PC-9 (cell line): ENCODE results near the gene LIN7A. TPM values are rescaled to one million over a fixed set of nuclear protein-coding genes. Genes with fewer than 3 reads are reported as not detected.
A peak's percentile ranks its signal among the peaks of the same experiment; 100 is the strongest.

Experiments
- BruUV-seq: library from RNA; stranded (reverse); fragments of 400-500 nt; replicated peaks from 2 replicates; lab custom pipeline; 2021; lab: Mats Ljungman, UMichigan
- CTCF ChIA-PET: fragments of 300-600 bp; sonication (Branson Sonifier 250); formaldehyde crosslinking; loops from one replicate; lab custom pipeline; 2022; ENCODE audit warnings: antibody characterized with exemption; lab: Charles Lee
- POLR2A ChIA-PET: fragments of 300-600 bp; sonication (Branson Sonifier 250); formaldehyde crosslinking; loops from one replicate; lab custom pipeline; 2022; ENCODE audit warnings: antibody characterized with exemption; ENCODE audit not compliant: unreplicated experiment; lab: Charles Lee
- DNase-seq, 2 experiments: peaks; one replicate each; pipeline versions ENCODE4 v3.0.0 to v3.0.0-alpha.2; 2015 to 2022; ENCODE audit warnings: mixed read lengths in 1 of 2
- H2AFZ ChIP-seq: fragments of 200-600 bp; sonication (generic); 2 replicates; pipeline ENCODE4 v1.8.1; 2017; ENCODE audit warnings: antibody characterized with exemption
- H3F3A ChIP-seq: fragments of 200-600 bp; sonication (generic); 2 replicates; pipeline ENCODE4 v1.8.1; 2017; ENCODE audit warnings: antibody characterized with exemption, mild to moderate bottlenecking, low read depth; ENCODE audit not compliant: insufficient read depth
- H3K27ac ChIP-seq: fragments of 200-600 bp; sonication (generic); 2 replicates; pipeline ENCODE4 v1.6.1; 2016; ENCODE audit warnings: mixed run types
- H3K27me3 ChIP-seq: fragments of 200-600 bp; sonication (generic); 2 replicates; pipeline ENCODE4 v1.6.1; 2016; ENCODE audit warnings: low read depth, mixed run types; ENCODE audit not compliant: insufficient read depth
- H3K36me3 ChIP-seq: fragments of 200-600 bp; sonication (generic); 2 replicates; pipeline ENCODE4 v1.6.1; 2016; ENCODE audit warnings: low read depth, mixed run types
- H3K4me1 ChIP-seq: fragments of 200-600 bp; sonication (generic); replicated peaks from 2 replicates; pipeline ENCODE4 v1.6.1; 2016; ENCODE audit warnings: mixed run types; ENCODE audit not compliant: insufficient read depth
- H3K4me2 ChIP-seq: fragments of 200-600 bp; sonication (generic); 2 replicates; pipeline ENCODE4 v1.6.1; 2017; ENCODE audit warnings: mixed run types
- H3K4me3 ChIP-seq: fragments of 200-600 bp; sonication (generic); 2 replicates; pipeline ENCODE4 v1.6.1; 2016; ENCODE audit warnings: mixed run types
- H3K79me2 ChIP-seq: fragments of 200-600 bp; sonication (generic); 2 replicates; pipeline ENCODE4 v1.6.1; 2017; ENCODE audit warnings: low read depth, mixed run types
- H3K9me2 ChIP-seq: fragments of 200-600 bp; sonication (generic); 2 replicates; pipeline ENCODE4 v1.8.1; 2017; ENCODE audit warnings: mild to moderate bottlenecking; ENCODE audit not compliant: insufficient read depth
- H3K9me3 ChIP-seq: fragments of 200-600 bp; sonication (generic); 2 replicates; pipeline ENCODE4 v1.8.1; 2016; ENCODE audit warnings: low read depth; ENCODE audit not compliant: insufficient read depth
- H4K20me1 ChIP-seq: fragments of 200-600 bp; sonication (generic); 2 replicates; pipeline ENCODE4 v1.8.1; 2017; ENCODE audit not compliant: insufficient read depth
- CTCF ChIP-seq: fragments of 200-600 bp; sonication (generic); conservative IDR thresholded peaks from 2 replicates; pipeline ENCODE4 v1.6.1; 2017; ENCODE audit warnings: mixed run types, antibody characterized with exemption, mild to moderate bottlenecking, moderate library complexity
- EZH2 ChIP-seq: fragments of 200-600 bp; sonication (generic); IDR thresholded peaks from 2 replicates; pipeline ENCODE4 v1.8.0; 2017; ENCODE audit warnings: antibody characterized with exemption, low read depth
- intact Hi-C: fragments of 100-400 bp; cut with micrococcal nuclease; formaldehyde crosslinking; loops from one replicate; pipeline ENCODE4 v1.10.0; 2022; ENCODE audit not compliant: unreplicated experiment
- total RNA-seq: library from RNA; stranded (reverse); gene quantifications from 2 replicates; pipeline ENCODE4 v1.2.3, GENCODE V29; 2021

The LIN7A gene
- total RNA-seq, 1 experiment from 2014 or later, result not detected

DNA sequence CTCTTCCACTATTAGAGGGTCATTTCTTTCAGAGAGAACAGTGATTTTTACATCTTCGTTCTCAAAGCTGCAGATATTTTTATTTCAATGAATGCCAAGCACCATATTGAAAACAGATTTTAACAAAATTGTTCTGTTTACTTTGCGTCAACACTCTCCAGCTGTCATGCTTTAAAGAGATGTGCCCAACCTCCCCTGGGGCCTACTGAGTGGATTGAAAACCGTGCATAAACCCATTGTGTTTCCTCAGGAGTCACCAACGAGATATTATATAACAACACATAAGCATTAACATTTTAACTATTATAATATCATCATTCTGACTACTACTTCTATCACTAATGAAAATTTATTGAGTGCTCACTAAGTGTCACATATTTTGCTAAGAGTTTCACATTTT is 139.5 kb downstream of the LIN7A start:
- no peak overlapping the region for H3K27ac ChIP-seq
- H3K27me3 ChIP-seq, result no peaks in the 10 kb centered on the region
- intact Hi-C loops, result no loop called here
- POLR2A ChIA-PET, result no interaction called here
- H3K9me3 ChIP-seq, result no peaks in the 10 kb centered on the region
- H3F3A ChIP-seq, result no peaks in the 10 kb centered on the region
- H3K4me3 ChIP-seq, result no peak overlapping the region
- H3K4me2 ChIP-seq, result no peak overlapping the region
- no peaks in the 10 kb centered on the region for H3K36me3 ChIP-seq
- 0 out of 2 replicates have a peak overlapping the region, but pooled peaks have one; percentile 33 for H2AFZ ChIP-seq
- CTCF ChIA-PET, result no interaction called here
- no peak for DNase-seq
- BruUV-seq, result no TSS peak
- no peaks in the 10 kb centered on the region for H3K9me2 ChIP-seq
- H3K79me2 ChIP-seq, result no peaks in the 10 kb centered on the region
- H3K4me1 ChIP-seq, result no peaks in the 10 kb centered on the region
- TF ChIP-seq CTCF (no peak), EZH2 (no peak)
- no peaks in the 10 kb centered on the region for H4K20me1 ChIP-seq

- Histone ChIP-seq H2AFZ (no peak overlapping the region), H3K4me2 (no peak overlapping the region), H3K4me1 (no peaks in the 10 kb centered on the region), H3K27ac (no peak overlapping the region), H3F3A (no peaks in the 10 kb centered on the region), H3K79me2 (no peaks in the 10 kb centered on the region), H3K36me3 (no peaks in the 10 kb centered on the region), H3K27me3 (no peaks in the 10 kb centered on the region), H3K9me2 (no peaks in the 10 kb centered on the region), H4K20me1 (no peaks in the 10 kb centered on the region), H3K4me3 (no peak overlapping the region), H3K9me3 (no peaks in the 10 kb centered on the region)
- TF ChIP-seq CTCF (no peak), EZH2 (no peak)
- no peak for DNase-seq
- intact Hi-C loops, result no loop called here
- ChIA-PET POLR2A (no interaction called here), CTCF (no interaction called here)
- no TSS peak for BruUV-seq
Observed at GRCh38 chr12:80794551-80794950, 143.2 kb downstream of the LIN7A start.

DNA sequence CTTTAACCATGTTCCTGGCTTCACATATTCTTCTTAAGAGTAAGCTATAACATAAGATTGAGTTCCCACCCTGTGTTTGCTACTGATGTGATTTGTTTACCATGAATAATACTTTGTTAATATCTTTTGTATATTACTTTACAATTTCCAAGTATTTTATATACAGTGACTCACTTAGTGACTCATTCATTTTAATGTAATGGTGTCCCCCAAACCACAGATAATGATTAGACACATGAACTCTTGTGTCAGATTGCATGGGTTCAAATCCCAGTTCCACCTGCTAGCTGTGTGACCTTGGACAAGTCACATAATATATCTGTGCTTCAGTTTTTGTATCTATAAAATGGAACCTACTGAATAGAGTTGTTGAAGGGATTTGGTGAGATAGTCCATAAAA is 144.9 kb downstream of the LIN7A start:
- BruUV-seq, result no TSS peak
- no peaks in the 10 kb centered on the region for H3K4me1 ChIP-seq
- no peak overlapping the region for H3K27ac ChIP-seq
- H3K4me3 ChIP-seq, result no peak overlapping the region
- TF ChIP-seq CTCF, result no peak
- no peaks in the 10 kb centered on the region for H3K79me2 ChIP-seq
- no peak for DNase-seq
- H3K36me3 ChIP-seq, result no peaks in the 10 kb centered on the region
- no peaks in the 10 kb centered on the region for H3F3A ChIP-seq
- no peak overlapping the region for H2AFZ ChIP-seq
- no peaks in the 10 kb centered on the region for H3K27me3 ChIP-seq
- intact Hi-C loops, result no loop called here
- no peak overlapping the region for H3K4me2 ChIP-seq
- CTCF ChIA-PET, result no interaction called here
- POLR2A ChIA-PET, result no interaction called here
- H4K20me1 ChIP-seq, result no peaks in the 10 kb centered on the region
- H3K9me2 ChIP-seq, result no peaks in the 10 kb centered on the region
- H3K9me3 ChIP-seq, result no peaks in the 10 kb centered on the region
